ENCODE data around the gene RPS6KB2.

Gene RPS6KB2

GRCh38 chr11:67429722-67430121, 1.4 kb downstream of the RPS6KB2 start:
- no peak for DNase-seq (ENCODE audit: low spot score)

DNA sequence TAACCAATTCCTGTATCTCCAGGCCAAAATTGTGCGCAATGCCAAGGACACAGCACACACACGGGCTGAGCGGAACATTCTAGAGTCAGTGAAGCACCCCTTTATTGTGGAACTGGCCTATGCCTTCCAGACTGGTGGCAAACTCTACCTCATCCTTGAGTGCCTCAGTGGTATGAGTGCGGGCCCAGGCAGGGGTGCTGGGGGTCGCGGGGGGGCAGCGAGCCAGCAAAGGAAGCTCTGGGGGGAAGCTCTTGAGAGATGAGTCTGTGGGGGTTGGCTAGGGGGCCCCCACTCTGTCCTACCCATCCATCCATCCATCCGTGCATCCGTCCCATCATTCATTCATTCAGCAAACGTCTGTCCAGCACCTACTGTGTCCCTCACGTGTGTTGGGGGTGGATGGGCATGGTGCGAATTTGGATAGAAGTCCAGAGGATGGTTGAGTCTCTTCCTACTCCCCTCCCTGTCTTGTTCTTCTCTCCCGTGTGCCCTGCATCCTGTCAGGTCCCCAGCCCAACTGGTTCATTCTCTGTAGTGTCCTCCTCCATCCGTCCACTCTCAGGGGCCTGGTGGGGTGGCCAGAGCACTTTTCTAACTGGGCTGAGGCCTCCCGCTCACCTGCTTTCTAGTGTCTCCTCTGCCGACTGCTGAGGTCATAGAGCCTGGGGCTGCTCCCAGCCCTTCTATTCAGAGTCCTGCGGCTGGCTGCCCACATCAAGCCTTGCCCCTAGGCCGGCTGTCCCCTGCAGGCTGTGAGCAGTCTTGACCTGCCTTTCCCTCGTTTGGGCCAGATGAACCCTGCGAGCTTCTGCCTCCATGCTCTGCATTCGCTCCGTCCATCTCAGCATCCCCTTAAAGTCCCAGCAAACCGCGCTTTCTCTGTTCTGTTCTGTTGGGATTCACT, 3.3 kb downstream of the RPS6KB2 start:
- no peak for DNase-seq (ENCODE audit: low spot score)

DNA sequence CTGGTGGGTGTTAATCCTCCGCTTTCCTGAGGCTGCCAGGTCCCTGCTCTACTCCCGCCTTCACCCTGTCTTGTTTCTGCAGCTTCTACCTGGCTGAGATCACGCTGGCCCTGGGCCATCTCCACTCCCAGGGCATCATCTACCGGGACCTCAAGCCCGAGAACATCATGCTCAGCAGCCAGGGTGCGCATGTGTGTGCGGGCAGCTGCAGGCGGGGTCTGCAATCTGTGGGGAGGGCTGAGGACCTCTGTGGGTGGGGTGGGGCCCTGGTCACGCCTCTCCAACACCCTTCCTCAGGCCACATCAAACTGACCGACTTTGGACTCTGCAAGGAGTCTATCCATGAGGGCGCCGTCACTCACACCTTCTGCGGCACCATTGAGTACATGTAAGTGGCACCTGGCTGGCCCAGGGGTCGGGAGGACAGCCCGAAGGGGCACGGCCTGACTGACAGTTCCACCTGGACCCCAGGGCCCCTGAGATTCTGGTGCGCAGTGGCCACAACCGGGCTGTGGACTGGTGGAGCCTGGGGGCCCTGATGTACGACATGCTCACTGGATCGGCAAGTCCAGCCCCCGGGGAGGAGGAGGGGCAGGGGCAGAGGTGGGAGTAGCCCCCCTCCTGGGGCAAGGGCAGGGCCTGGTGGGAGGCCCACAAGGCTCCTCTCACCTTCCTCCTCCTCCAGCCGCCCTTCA, 4.5 kb downstream of the RPS6KB2 start:
- no peak for DNase-seq (ENCODE audit: low spot score)

DNA sequence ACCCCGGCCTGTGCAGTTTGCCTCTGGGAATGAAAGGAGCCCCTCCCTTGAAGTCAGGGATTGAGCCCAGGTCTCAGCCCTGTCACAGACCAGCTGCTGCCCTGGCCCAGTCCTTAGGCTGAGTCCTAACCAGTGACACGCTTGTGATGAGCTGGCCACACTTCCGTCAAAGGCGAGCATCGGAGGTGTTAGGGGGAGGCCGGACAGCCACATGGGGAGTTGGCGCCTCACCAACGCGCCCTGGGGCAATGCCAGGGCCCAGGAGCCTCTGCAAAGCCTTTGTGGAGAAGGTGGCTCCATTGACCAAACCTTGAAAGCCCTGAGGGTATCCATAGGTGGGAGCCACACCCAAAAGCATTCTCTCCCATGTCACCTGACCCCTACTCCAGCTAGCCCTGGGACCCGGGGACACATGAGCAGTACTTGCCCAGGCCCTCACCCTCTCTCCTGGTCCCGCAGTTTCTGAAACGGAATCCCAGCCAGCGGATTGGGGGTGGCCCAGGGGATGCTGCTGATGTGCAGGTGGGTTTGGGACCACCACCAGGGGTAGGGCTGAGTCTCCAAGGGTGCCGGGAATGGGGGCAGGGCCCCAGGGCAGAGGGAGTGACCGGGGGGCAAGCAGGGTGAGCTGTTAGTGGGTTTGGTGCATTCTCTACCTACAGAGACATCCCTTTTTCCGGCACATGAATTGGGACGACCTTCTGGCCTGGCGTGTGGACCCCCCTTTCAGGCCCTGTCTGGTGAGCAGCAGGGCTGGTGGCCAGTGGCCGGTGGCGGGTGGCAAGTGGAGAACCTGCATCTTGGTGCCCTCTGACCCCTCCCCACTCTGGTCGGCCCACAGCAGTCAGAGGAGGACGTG, 5.5 kb downstream of the RPS6KB2 start:
- DNase-seq (ENCODE audit: low spot score) = no peak

- DNase-seq (ENCODE audit: low spot score) = no peak
Observed at GRCh38 chr11:67434395-67434881, 6.1 kb downstream of the RPS6KB2 start.

DNA sequence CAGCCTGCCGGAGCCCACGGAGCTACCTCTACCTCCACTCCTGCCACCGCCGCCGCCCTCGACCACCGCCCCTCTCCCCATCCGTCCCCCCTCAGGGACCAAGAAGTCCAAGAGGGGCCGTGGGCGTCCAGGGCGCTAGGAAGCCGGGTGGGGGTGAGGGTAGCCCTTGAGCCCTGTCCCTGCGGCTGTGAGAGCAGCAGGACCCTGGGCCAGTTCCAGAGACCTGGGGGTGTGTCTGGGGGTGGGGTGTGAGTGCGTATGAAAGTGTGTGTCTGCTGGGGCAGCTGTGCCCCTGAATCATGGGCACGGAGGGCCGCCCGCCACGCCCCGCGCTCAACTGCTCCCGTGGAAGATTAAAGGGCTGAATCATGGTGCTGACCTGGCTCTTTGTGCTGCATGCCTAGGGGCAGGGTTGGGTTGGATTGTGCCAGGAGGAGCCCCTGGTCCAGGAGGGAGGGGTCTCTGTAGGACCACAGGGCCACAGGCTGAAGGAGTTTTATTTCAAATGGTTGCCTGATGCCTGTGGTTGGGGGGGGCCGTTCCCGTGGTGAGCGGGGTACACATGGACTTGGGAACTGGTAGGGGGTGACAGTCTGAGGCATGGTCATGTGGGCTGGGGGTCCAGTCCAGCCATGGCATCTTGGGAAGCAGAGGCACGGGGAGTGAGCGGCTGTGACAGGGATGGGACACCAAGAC, 6.9 kb downstream of the RPS6KB2 start:
- DNase-seq (ENCODE audit: low spot score) = no peak

GRCh38 chr11:67435727-67436458, 7.6 kb downstream of the RPS6KB2 start:
- no peak for DNase-seq (ENCODE audit: low spot score)

DNA sequence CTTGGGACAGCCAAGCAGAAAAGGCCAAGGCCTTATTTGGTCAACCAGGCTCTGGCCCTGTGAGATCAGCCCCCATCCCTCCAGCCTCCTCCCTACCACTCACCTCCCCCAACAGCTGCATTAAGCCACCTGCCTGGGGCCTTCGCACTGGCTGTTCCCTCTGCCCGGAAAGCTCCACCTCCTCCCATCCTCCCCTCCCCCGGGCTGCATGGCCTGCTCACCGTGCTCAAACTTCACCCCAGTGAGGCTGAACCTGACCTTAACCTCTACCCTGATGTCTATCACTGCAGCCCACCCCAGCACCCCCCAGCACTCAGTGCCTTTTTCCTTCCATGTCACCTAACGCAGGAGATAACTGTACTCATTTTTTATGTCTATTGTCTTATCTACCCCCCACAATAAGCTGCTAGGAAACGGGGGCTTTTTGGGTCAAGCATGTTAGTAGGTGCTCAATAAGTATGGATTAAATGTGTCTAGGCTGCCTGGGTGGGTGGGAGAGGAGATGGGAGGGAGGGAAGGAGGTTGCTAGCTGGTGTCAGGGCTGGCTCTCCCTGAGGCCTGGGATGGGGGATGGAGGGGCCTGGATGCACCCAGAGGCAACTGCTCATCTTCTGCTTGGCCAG, 8.3 kb downstream of the RPS6KB2 start:
- DNase-seq (ENCODE audit: low spot score) = no peak

- DNase-seq (ENCODE audit: low spot score) = no peak
Observed at GRCh38 chr11:67437082-67437808, 9.0 kb downstream of the RPS6KB2 start, which contains the start of gene PTPRCAP. TSS of gene PTPRCAP (minus strand) at chr11:67437682. CDS start at chr11:67437619, 63 bp downstream.

DNA sequence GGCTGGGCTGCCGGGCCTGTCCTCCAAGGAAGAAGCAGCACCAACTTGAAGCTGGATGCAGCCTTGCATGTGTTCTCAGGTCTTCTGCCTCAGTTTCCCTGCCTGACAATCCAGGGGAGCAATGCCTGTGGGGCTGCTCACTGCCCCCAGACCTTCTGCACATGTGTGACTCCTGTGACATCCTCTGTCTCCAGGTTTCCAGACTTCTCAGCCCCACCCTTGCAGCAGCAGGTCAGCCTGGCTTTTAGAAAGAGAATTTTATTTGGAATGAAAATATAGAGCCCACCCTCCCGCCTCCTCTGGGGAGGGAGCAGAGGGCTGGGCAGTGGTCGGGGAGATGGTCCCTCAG, 9.5 kb downstream of the RPS6KB2 start:
- no peak for DNase-seq (ENCODE audit: low spot score)

- DNase-seq (ENCODE audit: low spot score) = no peak
Observed at GRCh38 chr11:67438158-67438902, 10.0 kb downstream of the RPS6KB2 start.

DNA sequence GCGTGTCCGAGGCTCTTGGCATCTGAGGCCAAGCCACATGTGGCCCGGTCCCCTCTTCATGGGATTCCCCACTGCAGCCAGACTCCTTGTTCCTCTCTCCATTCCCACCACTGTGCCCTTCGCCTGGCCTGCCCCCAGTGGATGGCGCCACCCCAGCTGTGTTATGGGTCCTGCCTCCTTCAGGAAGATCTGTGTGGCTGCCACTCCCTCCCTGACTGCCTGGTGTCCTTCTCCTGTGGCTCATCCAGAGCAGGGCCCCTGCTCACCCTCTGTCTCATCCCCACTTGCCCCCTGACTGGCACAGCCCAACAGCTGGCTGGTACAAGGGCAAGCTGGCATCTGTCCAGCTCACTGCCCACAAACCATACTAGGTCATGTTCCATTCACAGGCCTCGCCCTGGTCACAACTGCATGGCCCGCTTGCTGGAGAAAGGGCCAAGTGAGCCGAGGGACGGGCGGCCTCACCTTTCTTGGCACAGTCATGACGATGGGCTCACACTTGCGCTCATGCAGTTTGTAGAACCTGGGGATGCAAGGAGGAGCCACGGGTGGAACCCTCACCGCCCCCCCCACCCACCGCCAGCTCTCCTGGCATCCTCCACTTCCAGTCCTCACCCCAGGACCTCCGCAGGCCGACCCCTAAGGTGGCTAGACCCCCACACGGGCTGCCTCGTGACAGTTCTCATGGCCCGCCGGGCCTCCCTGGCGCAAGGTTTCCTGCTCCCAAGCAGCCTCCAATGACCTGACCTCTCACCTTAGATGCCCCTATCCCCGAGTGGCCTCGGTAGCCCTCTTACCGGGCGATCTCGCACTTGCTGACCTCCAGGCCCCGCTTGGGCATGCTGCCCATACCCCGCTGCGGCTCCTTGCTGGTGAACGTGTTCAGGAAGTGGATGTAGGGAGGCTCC, 11.3 kb downstream of the RPS6KB2 start:
- DNase-seq (ENCODE audit: low spot score) = no peak

DNA sequence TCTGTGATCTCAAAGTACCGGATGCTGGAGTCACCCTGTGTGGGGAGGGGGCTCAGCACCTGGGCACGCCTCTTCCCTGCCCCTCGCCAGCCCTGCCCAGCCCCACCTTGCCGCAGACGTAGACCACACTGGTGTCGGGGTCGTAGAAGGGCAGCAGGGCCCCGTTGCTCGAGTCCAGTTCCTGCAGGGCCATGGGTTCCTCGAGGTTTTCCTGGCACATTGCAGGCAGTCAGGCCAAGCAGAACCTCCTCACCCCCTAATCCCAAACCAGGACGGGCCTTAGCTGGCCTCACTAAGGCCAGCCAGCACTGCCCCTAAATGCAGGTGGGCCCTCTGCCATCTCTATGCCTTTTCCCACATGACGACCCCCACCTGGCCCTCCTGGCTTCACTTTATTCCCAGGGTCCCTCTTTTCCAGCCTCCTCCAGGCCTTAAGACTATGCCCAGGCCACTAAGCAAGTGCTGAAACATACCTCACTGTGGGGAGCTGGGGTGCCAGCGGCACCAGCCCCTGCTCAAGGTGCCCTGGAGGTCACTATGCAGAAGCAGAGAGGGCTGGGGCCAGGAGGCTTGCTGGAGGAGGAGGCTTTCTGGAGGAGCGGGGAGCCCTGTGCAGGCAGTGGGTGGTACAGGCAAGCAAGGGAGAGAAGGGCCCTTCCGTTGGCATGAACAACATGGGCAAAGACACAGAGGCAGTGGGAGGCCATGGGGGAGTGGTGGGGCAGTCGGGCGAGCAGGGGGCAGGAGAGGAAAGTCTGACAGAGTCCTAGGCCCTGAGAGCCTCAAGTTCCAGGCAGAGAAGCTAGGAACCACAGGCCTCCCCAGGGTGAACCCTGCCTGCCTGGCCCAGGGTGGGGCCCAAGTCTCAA, 12.2 kb downstream of the RPS6KB2 start:
- DNase-seq (ENCODE audit: low spot score) = no peak

DNA sequence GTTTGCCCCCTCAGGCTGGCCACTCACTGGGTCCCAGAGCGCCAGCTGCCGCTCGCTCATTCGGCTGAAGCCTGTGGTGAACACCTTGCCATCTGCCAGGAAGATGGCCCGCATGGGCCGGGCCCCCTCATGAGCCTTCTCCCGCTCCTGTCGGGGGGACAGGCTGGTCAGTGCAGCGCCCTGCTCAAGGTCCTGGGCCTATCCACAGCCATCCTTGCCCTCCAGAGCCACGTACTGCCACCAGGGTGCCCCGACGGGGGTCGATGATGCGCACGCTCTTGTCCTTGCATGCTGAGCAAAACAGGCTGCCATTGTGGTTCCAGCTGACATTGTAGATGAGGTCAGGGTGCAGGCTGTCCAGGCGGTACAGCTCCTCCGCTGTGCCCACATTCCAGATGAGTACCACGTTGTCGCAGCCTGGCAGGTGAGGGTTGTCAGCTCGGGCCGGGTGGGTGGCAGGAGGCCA, 12.8 kb downstream of the RPS6KB2 start:
- DNase-seq (ENCODE audit: low spot score) = no peak

DNA sequence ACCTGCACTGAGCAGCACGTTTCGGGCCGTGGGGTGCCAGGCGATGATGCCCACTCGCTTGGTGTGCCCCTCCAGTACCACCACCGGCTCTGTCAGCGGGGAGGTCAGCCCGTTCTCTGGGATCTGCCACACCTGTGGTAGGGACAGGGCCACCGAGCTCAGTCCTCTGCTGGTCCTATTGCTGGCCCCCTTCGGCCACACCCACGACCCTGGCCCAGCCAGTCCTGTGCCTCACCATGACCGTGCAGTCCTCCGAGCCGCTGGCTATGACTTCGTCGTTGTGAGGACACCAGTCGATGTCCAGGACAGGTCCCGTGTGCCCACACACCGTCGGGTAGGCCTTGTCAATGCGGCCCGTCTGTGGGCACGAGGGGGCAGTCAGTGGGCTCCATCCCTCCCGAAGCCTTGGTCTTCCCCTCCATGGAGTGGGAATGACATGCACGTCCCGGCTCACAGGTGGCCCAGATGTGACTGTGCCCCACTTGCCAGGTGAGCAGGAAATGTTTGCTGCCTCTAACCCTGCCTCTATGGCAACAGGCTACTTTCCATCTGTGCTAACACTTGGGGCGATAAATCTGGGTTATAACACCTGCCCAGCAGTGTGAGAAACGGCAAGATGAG, 13.5 kb downstream of the RPS6KB2 start:
- DNase-seq (ENCODE audit: low spot score) = no peak

Data from LoVo (cell line).